GM12872 (cell line): ENCODE measurements around the gene RARRES2.

Experiments used
- TF ChIP-seq, protein P1 (sequence below): IDR thresholded peaks from 3 replicates; pipeline ENCODE4 v1.5.1; 2011; ENCODE audit warnings: low read depth, mild to moderate bottlenecking, low read length, moderate library complexity; ENCODE audit not compliant: insufficient read depth

RARRES2 gene

DNA sequence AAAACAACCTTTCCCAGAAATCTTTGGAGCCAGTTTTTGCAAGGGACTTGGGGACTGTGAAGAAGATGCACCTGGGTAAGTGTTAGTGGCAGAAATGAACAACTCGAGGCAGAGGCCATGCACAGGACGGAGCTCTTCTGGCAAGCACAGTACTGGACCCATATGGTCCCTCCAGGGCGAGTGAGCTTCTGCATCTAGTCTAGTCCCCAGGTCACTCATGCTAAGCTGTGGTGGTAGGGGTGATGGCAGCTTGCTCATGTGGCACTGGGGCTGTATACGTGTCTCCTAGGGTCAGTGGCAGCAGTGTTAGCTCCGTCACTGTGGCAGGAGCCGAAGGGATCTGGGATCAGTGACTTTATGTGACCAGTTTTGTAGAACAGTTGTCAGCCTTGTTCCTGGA, 27.6 kb downstream of the RARRES2 start:
- TF ChIP-seq, protein P1, sequence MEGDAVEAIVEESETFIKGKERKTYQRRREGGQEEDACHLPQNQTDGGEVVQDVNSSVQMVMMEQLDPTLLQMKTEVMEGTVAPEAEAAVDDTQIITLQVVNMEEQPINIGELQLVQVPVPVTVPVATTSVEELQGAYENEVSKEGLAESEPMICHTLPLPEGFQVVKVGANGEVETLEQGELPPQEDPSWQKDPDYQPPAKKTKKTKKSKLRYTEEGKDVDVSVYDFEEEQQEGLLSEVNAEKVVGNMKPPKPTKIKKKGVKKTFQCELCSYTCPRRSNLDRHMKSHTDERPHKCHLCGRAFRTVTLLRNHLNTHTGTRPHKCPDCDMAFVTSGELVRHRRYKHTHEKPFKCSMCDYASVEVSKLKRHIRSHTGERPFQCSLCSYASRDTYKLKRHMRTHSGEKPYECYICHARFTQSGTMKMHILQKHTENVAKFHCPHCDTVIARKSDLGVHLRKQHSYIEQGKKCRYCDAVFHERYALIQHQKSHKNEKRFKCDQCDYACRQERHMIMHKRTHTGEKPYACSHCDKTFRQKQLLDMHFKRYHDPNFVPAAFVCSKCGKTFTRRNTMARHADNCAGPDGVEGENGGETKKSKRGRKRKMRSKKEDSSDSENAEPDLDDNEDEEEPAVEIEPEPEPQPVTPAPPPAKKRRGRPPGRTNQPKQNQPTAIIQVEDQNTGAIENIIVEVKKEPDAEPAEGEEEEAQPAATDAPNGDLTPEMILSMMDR: no peak

DNA sequence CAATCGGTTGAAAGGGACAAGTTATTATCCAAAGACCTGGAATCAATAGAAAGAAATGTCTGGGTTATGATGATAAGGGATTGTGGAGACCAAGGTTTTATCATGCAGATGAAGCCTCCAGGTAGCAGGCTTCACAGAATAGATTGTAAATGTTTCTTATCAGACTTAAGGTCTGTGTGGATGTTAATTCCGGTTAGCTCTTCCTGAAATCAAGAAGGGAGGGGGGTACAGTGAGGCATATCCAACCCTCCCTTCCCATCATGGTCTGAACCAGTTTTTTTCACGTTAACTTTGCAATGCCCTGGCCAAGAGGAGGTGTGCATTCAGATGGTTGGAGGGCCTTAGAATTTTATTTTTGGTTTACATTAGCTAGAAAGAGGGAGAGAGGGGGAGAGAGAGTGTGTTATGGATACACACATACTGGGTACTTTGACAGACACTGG, 28.0 kb downstream of the RARRES2 start:
- TF ChIP-seq, protein P1: no peak

GRCh38 chr7:150311711-150312110, 29.7 kb downstream of the RARRES2 start:
- TF ChIP-seq, protein P1: no peak

- TF ChIP-seq, protein P1: no peak
Measured at GRCh38 chr7:150311146-150311545, 30.3 kb downstream of the RARRES2 start.

DNA sequence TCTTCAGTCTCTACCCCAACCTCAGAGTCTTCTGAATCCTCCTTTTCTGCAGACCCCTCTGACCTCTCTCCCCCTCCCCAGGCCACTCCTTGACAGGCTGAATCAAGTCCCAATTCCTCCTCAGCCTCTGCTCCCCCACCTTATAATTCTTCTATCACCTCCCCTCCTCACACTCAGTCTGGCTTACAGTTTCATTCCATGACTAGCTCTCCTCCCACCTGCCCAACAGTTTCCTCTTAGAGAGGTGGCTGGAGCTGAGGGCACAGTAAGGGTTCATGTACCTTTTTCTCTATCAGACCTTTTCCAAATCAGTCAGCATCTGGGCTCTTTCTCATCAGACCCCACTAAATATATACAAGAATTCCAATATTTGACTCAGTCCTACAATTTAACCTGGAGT, 32.9 kb downstream of the RARRES2 start:
- TF ChIP-seq, protein P1: no peak

DNA sequence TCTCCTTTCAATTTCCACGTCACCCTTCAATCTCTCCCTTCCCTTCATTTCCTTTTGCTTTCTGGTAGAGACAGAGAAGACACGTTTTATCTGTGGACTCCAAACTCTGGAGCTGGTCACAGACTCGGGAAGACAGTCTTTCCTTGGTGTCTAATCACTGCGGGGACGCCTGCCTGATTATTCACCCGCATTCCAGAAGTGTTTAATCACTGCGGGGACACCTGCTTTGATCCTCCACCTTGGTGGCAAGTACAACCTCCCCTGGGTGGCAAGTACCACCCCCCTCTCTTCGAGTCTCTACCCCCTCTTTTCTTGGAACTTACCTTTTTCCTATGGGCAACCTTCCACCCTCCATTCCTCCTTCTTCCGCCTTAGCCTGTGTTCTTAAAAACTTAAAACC, 33.5 kb downstream of the RARRES2 start:
- TF ChIP-seq, protein P1: no peak

DNA sequence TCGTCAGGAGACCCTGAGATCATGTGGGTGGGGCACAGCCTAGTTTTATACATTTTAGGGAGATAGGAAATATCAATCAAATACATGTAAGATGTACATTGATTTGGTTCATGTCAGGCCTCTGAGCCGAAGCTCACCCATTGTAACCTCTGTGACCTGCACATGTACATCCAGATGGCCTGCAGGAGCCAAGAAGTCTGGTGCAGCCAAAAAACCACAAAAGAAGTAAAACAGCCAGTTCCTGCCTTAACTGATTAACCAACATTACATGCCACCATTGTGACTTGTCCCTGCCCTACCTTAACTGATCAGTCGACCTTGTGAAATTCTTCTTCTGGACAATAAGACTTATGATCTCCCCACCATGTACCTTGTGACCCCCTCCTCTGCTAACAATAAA, 34.3 kb downstream of the RARRES2 start:
- TF ChIP-seq, protein P1: no peak
